Stomach (tissue), 4 donors: ENCODE results near the gene CYP2W1.

ENCODE experiments used
- POLR2A ChIP-seq, 4 donors: fragments of 450-650 bp; IDR thresholded peaks; one replicate each; pipeline ENCODE4 v1.6.1; 2016; ENCODE audit warnings: antibody characterized with exemption in 4 of 4, control low read depth in 2 of 4, mild to moderate bottlenecking in 1 of 4, moderate library complexity in 1 of 4
- TF ChIP-seq, protein P1 (sequence below), 7 experiments: fragments of 450-650 bp in 4 of 7; fragments of 200-600 bp in 3 of 7; sonication (generic) in 3 of 7; IDR thresholded peaks; one replicate each; pipeline ENCODE4 v1.5.1; 2016 to 2019; ENCODE audit warnings: antibody characterized with exemption in 7 of 7, control low read depth in 2 of 7, mild to moderate bottlenecking in 1 of 7

DNA sequence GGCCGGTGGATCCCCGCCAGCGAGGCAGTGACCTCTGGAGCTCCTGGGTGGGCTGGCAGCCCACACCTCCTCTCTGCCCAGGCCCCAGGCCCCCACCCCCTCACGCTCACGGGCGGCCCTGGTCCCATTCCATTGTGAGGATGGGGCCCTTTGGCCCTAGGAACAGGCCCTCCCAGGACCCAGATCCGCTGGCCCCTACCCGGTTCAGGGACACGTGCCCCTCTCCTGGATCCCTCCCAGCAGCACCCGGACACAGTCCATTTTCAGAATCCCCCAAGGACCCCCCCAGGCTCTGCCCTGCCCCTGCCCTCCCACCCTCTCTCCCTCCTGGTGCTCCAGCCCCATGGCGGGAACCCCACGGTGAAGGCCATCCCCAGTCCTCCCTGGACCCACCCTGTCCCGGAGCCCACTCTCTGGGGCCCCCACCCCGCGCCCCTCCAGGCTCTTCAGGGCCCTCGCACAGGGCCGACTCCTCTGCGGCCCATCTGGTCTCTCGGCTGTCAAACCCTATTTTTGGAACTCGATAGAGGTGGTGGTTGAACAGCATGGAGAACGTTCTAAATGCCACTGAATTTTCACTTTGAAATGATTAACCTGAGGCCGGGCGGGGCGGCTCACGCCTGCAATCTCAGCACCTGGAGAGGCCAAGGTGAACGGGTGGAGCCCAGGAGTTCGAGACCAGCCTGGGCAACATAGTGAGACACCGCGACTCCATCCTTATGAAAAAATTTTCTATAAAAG lies 36.6 kb upstream of the CYP2W1 start:
- TF ChIP-seq, protein P1, sequence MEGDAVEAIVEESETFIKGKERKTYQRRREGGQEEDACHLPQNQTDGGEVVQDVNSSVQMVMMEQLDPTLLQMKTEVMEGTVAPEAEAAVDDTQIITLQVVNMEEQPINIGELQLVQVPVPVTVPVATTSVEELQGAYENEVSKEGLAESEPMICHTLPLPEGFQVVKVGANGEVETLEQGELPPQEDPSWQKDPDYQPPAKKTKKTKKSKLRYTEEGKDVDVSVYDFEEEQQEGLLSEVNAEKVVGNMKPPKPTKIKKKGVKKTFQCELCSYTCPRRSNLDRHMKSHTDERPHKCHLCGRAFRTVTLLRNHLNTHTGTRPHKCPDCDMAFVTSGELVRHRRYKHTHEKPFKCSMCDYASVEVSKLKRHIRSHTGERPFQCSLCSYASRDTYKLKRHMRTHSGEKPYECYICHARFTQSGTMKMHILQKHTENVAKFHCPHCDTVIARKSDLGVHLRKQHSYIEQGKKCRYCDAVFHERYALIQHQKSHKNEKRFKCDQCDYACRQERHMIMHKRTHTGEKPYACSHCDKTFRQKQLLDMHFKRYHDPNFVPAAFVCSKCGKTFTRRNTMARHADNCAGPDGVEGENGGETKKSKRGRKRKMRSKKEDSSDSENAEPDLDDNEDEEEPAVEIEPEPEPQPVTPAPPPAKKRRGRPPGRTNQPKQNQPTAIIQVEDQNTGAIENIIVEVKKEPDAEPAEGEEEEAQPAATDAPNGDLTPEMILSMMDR (IDR thresholded peaks at IDR 0.05) = no peak
- no peak for TF ChIP-seq POLR2A (IDR thresholded peaks at IDR 0.05)
